HG03060 (cell line): Measurements from ENCODE around the gene KRTAP5-1.

Experiments
- ATAC-seq: cut with Tn5 transposase; IDR thresholded peaks from one replicate; pipeline ENCODE4 v1.9.1; 2021; ENCODE audit warnings: low read depth, moderate number of reproducible peaks; ENCODE audit not compliant: unreplicated experiment

The KRTAP5-1 gene

DNA sequence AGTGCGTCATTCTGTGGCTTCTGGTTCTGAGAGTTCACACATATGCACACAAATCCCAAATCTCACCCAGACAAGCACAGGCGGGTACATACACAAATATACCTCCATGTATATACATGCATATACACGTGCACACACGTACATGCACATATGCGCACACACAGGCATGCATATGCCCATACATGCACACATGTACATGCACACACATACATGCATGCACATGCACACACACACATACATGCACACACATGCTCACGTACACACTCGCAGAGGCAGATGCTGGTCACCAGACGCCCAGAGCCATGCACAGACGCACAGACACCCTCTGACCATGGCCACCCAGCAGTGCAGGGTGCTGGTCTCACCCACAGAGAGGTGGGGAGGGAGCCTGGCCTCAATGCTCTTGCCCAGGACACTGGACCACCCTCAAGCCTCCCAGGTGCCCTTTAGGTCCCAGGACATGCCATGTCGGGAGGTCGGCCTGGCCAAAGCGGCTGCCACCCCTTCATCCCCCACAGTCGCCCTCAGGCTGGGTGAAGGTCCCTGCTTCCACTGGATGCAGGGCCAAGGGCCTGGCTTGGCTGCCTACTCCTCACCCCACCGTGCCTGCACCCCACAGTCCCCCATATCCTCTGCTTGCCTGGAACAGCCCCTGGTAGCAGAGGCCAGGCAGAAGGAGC, 22.5 kb downstream of the KRTAP5-1 start:
- no peak for ATAC-seq

DNA sequence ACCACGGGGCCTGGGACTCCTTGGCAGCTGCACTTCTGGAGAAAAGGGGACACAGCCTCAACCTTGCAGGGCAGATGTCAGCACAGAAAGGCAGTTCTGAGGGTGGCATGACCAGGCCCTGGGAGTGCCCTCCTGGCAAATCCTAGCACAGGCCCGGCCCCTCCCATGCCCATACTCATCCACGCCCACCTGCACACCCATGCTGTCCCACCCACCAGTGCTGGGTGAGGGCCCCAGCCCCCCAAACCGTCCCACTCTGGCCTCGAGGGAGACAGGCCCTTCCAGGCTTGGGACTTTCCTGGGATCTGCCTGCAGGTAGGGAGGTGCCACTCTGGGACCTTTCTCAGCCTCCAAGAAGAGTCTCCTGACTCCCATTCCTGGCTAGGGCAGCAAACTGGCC, 23.1 kb downstream of the KRTAP5-1 start:
- no peak for ATAC-seq

- ATAC-seq = no peak
These were observed 23.8 kb downstream of the KRTAP5-1 start for GRCh38 chr11:1561266-1561665.

GRCh38 chr11:1560649-1561251, 24.3 kb downstream of the KRTAP5-1 start:
- ATAC-seq = no peak

- no peak for ATAC-seq
These were observed 25.0 kb downstream of the KRTAP5-1 start for GRCh38 chr11:1560002-1560648.

DNA sequence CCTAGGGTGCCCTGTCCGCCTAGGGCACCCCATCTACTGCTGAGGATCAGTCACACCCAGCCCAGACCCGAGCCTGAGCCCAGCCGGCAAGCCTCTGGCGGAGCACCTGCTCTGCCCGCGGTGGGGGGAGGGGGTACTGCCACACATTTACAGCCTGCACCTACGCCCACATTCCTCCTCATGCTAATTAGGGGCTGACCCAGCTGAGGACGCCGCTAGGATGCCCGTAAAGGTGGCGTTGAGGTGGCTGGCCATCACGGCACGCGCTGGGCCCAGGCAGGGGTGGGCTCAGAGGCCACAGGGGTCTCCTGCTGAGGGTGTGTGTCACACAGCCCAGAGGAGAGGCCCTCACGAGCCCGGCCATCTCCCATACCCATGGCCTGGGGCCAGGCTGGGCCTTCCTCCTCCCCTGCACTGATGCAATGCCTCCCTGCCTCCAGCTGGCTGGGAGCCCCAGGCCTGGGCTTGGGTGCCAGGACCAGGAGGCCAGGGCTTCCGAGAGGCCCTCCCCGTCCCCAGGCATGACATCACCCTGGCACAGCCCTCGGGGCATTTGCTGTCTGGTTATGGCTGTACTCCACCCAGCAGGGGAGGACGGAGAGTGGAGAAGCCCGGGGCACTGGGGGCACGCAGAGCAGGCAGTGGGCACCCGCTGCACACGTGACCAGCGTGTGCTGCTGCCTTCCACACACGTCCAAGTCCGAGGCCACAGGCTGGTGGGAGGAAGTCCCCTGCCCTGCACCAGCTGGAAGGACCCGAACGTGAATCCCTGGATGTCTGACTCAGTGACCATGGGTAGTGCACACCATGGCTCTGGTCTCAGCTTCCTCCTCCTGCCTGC, 25.8 kb downstream of the KRTAP5-1 start:
- no peak for ATAC-seq

GRCh38 chr11:1558775-1559110, 26.3 kb downstream of the KRTAP5-1 start:
- no peak for ATAC-seq

DNA sequence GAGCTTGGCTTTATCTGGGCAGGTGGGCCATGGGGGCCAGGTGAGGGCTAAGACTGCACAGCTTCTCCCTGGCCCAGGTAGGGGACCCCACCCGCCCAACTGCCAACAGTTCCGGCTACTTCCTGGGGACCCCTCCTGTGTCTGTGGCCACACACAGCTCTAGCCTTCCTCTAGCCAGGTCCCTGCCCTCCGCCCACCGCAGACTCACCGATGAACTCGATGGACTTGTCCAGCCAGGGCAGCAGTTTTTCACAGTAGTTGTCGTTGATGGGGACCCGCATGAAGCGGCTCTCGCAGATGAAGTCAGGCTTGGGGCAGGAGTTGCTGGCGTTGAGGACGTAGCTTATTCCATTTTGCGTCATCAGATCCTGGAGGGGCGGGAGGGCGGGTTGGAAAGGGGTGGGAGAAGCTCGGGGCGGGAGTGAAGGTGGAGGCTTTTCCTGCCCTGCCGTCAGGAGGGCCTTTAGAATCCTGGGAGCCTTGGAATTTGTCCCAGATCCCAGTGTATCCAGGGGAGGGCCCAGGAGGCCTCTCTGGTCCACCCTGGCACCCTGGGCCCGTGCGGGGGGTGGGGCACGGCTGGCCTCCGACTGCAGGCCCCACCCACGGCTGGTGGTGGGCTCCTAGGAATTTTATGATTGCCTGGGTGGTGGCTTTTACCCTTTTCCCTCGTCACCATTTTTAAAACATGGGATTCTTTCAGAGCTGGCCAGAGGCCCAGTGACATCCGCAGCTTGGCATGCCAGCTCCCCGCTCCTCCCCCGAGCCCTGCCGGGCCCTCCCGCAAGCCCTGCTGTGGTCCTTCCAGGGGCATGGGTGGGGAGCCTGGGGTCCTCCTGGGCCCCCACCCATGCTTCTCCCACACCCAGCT, 26.9 kb downstream of the KRTAP5-1 start:
- ATAC-seq = no peak

GRCh38 chr11:1557051-1557884, 27.8 kb downstream of the KRTAP5-1 start:
- ATAC-seq = no peak

GRCh38 chr11:1556278-1556902, 28.7 kb downstream of the KRTAP5-1 start:
- no peak for ATAC-seq

DNA sequence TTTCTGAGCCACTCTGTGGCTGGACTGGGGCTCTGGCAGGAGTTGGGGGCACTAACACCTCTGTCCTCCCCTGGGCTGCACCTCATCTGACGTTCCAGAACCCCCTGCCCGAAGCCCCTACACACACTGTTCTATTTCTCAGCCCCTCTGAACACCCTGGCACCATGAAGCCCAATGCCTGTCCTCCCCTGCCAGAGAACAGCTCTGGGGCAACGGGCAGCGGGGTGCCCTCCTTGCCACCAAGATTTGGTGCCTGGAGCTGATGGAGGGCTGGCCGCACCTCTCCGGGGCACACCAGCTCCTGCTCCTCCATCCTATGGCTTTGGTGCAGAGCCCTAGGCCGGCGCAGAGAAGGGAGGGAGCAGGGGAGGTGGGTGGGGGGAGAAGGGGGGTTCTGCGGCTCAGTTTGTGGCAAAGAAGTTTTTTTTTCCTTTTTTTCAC, 29.4 kb downstream of the KRTAP5-1 start:
- ATAC-seq = no peak

- no peak for ATAC-seq
These were observed 29.9 kb downstream of the KRTAP5-1 start for GRCh38 chr11:1554981-1555712.

DNA sequence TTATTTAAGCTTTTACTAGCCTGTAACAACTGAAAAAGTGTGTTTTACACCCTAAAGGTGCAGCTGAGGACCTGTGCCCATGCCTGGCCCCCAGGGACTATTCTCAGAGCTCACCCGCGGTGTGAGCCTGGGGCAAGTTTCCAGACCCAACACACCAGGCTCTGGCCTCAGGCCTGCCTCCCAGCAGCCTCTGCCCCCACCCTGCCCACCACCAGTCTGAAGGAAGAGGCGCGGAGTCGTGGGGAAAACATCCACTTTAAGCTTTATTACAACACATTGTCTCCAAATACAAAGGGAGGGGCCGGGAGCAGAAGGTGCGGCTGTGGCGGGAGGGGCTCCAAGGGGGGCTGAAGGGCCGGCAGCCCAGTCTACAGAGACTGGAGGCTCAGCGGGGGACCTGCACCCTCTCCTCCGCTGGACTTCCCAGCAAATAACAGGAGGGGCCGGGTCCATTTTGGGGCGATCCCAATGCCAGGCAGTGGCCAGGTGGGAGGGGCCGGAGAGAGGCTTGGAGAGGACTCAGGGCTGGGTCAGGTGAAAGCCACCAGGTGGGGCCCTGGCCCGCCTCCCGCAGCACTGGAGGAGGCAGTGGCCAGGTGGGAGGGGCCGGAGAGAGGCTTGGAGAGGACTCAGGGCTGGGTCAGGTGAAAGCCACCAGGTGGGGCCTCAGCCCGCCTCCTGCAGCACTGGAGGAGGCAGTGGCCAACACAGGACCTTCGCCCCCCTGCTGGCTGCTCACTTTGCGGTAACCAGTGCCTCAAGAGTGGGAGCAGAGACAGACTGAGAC, 31.1 kb downstream of the KRTAP5-1 start:
- no peak for ATAC-seq

DNA sequence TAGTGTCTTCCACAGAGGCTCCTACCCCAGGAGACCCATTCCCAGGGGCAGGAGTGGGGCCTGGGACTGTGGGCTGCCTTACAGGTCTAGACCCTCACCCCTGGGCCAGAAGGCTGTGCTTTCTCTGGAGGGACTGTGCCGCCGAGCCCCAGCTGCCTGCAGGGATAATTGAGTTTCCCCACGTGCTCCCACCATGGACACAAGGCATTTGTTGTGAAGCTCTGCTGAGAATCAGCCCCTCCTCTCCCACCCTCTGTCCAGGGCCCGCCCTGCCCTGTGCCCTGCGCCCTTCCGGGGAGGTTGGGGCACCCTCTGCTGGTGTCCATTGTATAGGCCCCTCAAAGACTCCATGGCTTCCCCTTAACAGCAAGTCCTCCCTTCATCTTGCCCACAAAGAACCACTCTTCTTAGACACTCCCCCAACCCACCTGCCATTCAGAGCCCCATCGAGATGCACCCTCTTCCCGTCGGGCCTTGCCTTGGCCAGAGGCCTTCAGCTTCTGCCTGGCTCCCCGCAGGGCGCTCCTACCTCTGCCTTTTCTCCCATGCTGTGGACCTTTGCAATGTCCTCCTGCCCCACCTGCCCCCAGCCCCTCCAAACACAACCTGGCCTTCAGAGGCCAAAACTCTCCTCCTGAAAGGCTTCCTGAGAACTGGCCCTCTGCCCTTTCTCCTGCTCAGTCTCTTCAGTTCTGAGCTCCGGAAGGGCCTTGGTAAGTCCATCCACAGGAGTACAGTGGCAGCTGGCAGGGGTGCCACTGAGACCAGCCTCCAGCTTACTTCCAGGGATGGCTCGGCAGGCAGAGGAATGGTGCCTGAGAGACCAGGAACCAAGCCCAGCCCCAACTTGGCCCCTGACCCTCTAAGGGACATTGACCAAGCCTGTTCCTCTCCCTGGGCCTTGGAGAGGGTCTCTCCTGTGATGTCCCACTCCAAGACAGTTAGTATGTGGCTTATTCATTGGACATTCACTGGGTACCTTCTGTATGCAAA, 35.4 kb downstream of the KRTAP5-1 start:
- no peak for ATAC-seq

GRCh38 chr11:1548221-1549070, 36.6 kb downstream of the KRTAP5-1 start:
- ATAC-seq = no peak
